HepG2 (cell line): ENCODE data around the gene NT5C2. TPM values are rescaled to one million over a fixed set of nuclear protein-coding genes. Genes with fewer than 3 reads are reported as not detected.

ENCODE experiments used
- ATAC-seq: fragments of 200-7000 bp; cut with Tn5 transposase; 3 replicates; pipeline ENCODE4 v1.9.1; 2020; ENCODE audit warnings: mild to moderate bottlenecking, moderate library complexity
- BruUV-seq: library from RNA; stranded (reverse); fragments of 400-500 nt; replicated peaks from 2 replicates; lab custom pipeline; 2021; lab: Mats Ljungman, UMichigan
- CTCF ChIA-PET: fragments of 300-600 bp; formaldehyde crosslinking; extraction: SDS; loops from one replicate; lab custom pipeline; 2021; ENCODE audit warnings: low total read pairs, inconsistent platforms, low intra/inter-chr PET ratio; lab: Yijun Ruan, JAX
- POLR2A ChIA-PET: fragments of 350-600 bp; sonication (Branson Sonifier 250); formaldehyde crosslinking; loops from one replicate; lab custom pipeline; 2020; ENCODE audit warnings: antibody characterized with exemption, inconsistent platforms; lab: Yijun Ruan, JAX
- DNase-seq: peaks from one replicate; pipeline ENCODE4 v3.0.0-alpha.2; 2015; ENCODE audit warnings: low spot score
- FAIRE-seq: peaks from 3 replicates; lab custom pipeline; 2011; peaks lifted over from hg19 to GRCh38; lab: Jason Lieb, UNC
- H2AFZ ChIP-seq: one replicate; pipeline ENCODE4 v1.6.1; 2011; ENCODE audit warnings: low read length, inconsistent platforms
- H3K27ac ChIP-seq: fragments of 300-600 bp; 3 replicates; pipeline ENCODE4 v1.8.0; 2011; ENCODE audit warnings: mixed run types, mild to moderate bottlenecking, mixed read lengths, low read length, inconsistent platforms; ENCODE audit not compliant: insufficient read depth; ENCODE audit errors: extremely low read length
- H3K27me3 ChIP-seq, 2 experiments: fragments of 200-600 bp in 1 of 2; 2 replicates in 1 of 2; 3 replicates in 1 of 2; pipeline versions ENCODE4 v1.6.0 to v1.8.0; 2011; ENCODE audit warnings: low read length in 2 of 2, mild to moderate bottlenecking in 2 of 2, moderate library complexity in 2 of 2, inconsistent platforms in 1 of 2; ENCODE audit not compliant: insufficient read depth in 2 of 2, control insufficient read depth in 1 of 2
- H3K36me3 ChIP-seq, 2 experiments: fragments of 200-600 bp in 1 of 2; replicated peaks in 1 of 2; 2 replicates in 1 of 2; 3 replicates in 1 of 2; pipeline versions ENCODE4 v1.5.1 to v1.8.0; 2011; ENCODE audit warnings: low read length in 2 of 2, inconsistent platforms in 1 of 2; ENCODE audit not compliant: insufficient read depth in 2 of 2, control insufficient read depth in 1 of 2
- H3K4me1 ChIP-seq: 2 replicates; pipeline ENCODE4 v1.5.1; 2012; ENCODE audit warnings: low read length, inconsistent platforms; ENCODE audit not compliant: insufficient read depth
- H3K4me2 ChIP-seq: 2 replicates; pipeline ENCODE4 v1.6.0; 2011; ENCODE audit warnings: low read depth, low read length, inconsistent platforms
- H3K4me3 ChIP-seq, 3 experiments: fragments of 200-600 bp in 1 of 3; sonication (generic), shearing (Covaris generic) in 1 of 3; replicated peaks in 1 of 3; 2 replicates each; pipeline ENCODE4 v1.5.1; 2011 to 2016; ENCODE audit warnings: low read length in 3 of 3, inconsistent platforms in 2 of 3, low read depth in 2 of 3, mild to moderate bottlenecking in 2 of 3, control low read depth in 1 of 3, mixed read lengths in 1 of 3; ENCODE audit not compliant: insufficient read depth in 1 of 3
- H3K79me2 ChIP-seq: one replicate; pipeline ENCODE4 v1.6.1; 2011; ENCODE audit warnings: low read length, inconsistent platforms; ENCODE audit not compliant: insufficient read depth
- H3K9ac ChIP-seq: 2 replicates; pipeline ENCODE4 v1.6.0; 2011; ENCODE audit warnings: mild to moderate bottlenecking, low read depth, low read length, inconsistent platforms; ENCODE audit not compliant: insufficient read depth
- H3K9me3 ChIP-seq: 2 replicates; pipeline ENCODE4 v1.5.1; 2012; ENCODE audit warnings: mild to moderate bottlenecking, low read length
- H4K20me1 ChIP-seq: 2 replicates; pipeline ENCODE4 v1.6.0; 2011; ENCODE audit warnings: inconsistent platforms, mild to moderate bottlenecking, low read length, moderate library complexity; ENCODE audit not compliant: insufficient read depth
- AGO2 ChIP-seq: fragments of 200-400 bp; formaldehyde crosslinking; optimal IDR thresholded peaks from 2 replicates; pipeline ENCODE3; 2017; ENCODE audit warnings: mild to moderate bottlenecking, low read depth, low read length, moderate library complexity
- ARNTL ChIP-seq: sonication (generic); formaldehyde crosslinking; IDR thresholded peaks from 2 replicates; pipeline ENCODE4 v1.4.0; 2020; ENCODE audit warnings: mild to moderate bottlenecking, missing genetic modification reagents
- GATA4 ChIP-seq: sonication (generic); IDR thresholded peaks from 2 replicates; pipeline ENCODE4 v1.6.1; 2016; ENCODE audit warnings: antibody characterized with exemption, low read depth, borderline replicate concordance
- NFIC ChIP-seq: IDR thresholded peaks from 2 replicates; pipeline ENCODE4 v1.6.1; 2012; ENCODE audit warnings: mild to moderate bottlenecking, low read length, inconsistent platforms
- NR3C1 ChIP-seq: sonication (generic); formaldehyde crosslinking; IDR thresholded peaks from 2 replicates; pipeline ENCODE4 v1.4.0; 2020; ENCODE audit warnings: missing genetic modification reagents
- PCBP2 ChIP-seq: fragments of 200-400 bp; formaldehyde crosslinking; optimal IDR thresholded peaks from 2 replicates; pipeline ENCODE3; 2018; ENCODE audit warnings: low read length, low read depth; ENCODE audit not compliant: poor library complexity, severe bottlenecking
- PHF20 ChIP-seq: sonication (generic); formaldehyde crosslinking; IDR thresholded peaks from 2 replicates; pipeline ENCODE4 v1.5.0; 2020; ENCODE audit warnings: mild to moderate bottlenecking, missing genetic modification reagents
- RARG ChIP-seq: sonication (generic); formaldehyde crosslinking; IDR thresholded peaks from 2 replicates; pipeline ENCODE4 v1.4.0; 2020; ENCODE audit warnings: low read depth, mild to moderate bottlenecking, missing genetic modification reagents
- ZNF562 ChIP-seq: sonication (generic); formaldehyde crosslinking; IDR thresholded peaks from 2 replicates; pipeline ENCODE4 v1.8.0; 2022; ENCODE audit warnings: missing genetic modification reagents, borderline replicate concordance
- WGBS: methylation state at CpG from one replicate; pipeline ENCODE4 v1.1.6; 2017; ENCODE audit warnings: low lambda C conversion rate; 5-methylcytosine and 5-hydroxymethylcytosine counted together
- in situ Hi-C: cut with HindIII; loops from 2 replicates; pipeline ENCODE4 v1.10.0; 2017; ENCODE audit warnings: low pct_unique_long_range_greater_than_20kb; ENCODE audit not compliant: extremely low pct_ligation_motif_present
- intact Hi-C: fragments of 100-400 bp; cut with micrococcal nuclease; formaldehyde crosslinking; loops from one replicate; pipeline ENCODE4 v1.10.0; 2022; ENCODE audit not compliant: unreplicated experiment
- polyA plus RNA-seq, 8 experiments: library from polyadenylated mRNA; depleted of rRNA in 3 of 8; stranded (reverse) in 7 of 8; unstranded in 1 of 8; fragments of >200 nt; fragmentation: Illumina TruSeq in 4 of 8; extraction: Trizol in 4 of 8; gene quantifications; 2 replicates each; pipeline versions ENCODE4 v1.2.1 to v1.2.3, GENCODE V29; 2011 to 2016; ENCODE audit warnings: low read depth in 4 of 8, missing spikeins in 1 of 8, mixed read lengths in 1 of 8; ENCODE audit not compliant: insufficient read depth in 1 of 8
- total RNA-seq, 5 experiments: library from RNA; depleted of rRNA; stranded (reverse); fragments of >200 nt; fragmentation: Illumina TruSeq; extraction: Trizol; gene quantifications; 2 replicates each; pipeline ENCODE4 v1.2.3, GENCODE V29; 2016; ENCODE audit warnings: low read depth in 1 of 5
- TF ChIP-seq, protein P1 (sequence below): sonication (generic); formaldehyde crosslinking; IDR thresholded peaks from 2 replicates; pipeline ENCODE4 v1.8.1; 2023; ENCODE audit warnings: missing genetic modification reagents, inconsistent platforms, borderline replicate concordance
- TF ChIP-seq, protein P2 (sequence below): sonication (generic); formaldehyde crosslinking; IDR thresholded peaks from 2 replicates; pipeline ENCODE4 v1.8.1; 2023; ENCODE audit warnings: mild to moderate bottlenecking, missing genetic modification reagents
- TF ChIP-seq, protein P3 (sequence below): IDR thresholded peaks from 2 replicates; pipeline ENCODE4 v1.6.1; 2016; ENCODE audit warnings: control low read depth
- TF ChIP-seq, protein P4 (sequence below): sonication (generic); formaldehyde crosslinking; IDR thresholded peaks from 2 replicates; pipeline ENCODE4 v1.5.1; 2020; ENCODE audit warnings: mild to moderate bottlenecking, missing genetic modification reagents
- TF ChIP-seq, protein P5 (sequence below): sonication (generic); formaldehyde crosslinking; IDR thresholded peaks from 2 replicates; pipeline ENCODE4 v1.4.0; 2020; ENCODE audit warnings: mild to moderate bottlenecking, missing genetic modification reagents

Gene NT5C2
- total and polyA plus RNA-seq, 2 of the 13 experiments (the other 11 are each of a cell fraction or from before 2014, with no cell fraction given): 40.6 to 55.2 TPM

DNA sequence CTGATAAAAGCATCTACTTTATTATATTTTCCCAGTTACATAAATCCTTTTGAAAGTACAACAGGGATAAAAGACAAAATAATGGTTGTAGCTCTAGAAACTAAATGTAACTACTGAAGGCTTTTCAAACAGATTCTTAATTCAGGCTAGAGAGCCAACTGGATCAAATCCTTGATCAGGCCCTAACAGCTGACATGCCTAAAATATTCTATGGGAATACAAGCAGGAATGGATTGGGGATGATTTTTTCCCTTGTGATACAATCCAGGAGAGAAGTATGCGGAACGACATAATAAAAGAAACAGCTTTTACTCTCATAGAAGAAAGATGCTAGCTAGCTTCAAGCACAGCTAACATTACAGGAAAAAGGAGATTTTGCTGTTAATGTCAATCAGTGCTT is 49.0 kb downstream of the NT5C2 start:
- Histone ChIP-seq H3K27ac (no peak overlapping the region), H3K9ac (no peak overlapping the region), H3K27me3 (no peaks in the 10 kb centered on the region), H3K4me2 (no peak overlapping the region), H2AFZ (no peak overlapping the region), H3K9me3 (no peaks in the 10 kb centered on the region), H3K36me3 (peaks cover 0 to 3% of the 10 kb centered on the region in 2 experiments; a peak in 3 of 5 replicates), H3K4me1 (peaks cover 47% of the 10 kb centered on the region), H4K20me1 (no peaks in the 10 kb centered on the region), H3K4me3 (no peak overlapping the region), H3K79me2 (peaks cover 59% of the 10 kb centered on the region)
- DNase-seq (no peak), ATAC-seq (no peak), FAIRE-seq (no peak)
- no TSS peak for BruUV-seq
- ChIA-PET POLR2A (no interaction called here), CTCF (no interaction called here)
- in situ Hi-C loops (no loop called here), intact Hi-C loops (no loop called here)
- 100% methylated on average over 2 of the region's 2 CpGs for WGBS
- TF ChIP-seq AGO2 (no peak), RARG (CRISPR knock-in tag) (no peak), ARNTL (CRISPR knock-in tag) (no peak), PHF20 (no peak), NR3C1 (CRISPR knock-in tag) (no peak), PCBP2 (no peak), NFIC (no peak), GATA4 (no peak), ZNF562 (CRISPR knock-in tag) (no peak)
- TF ChIP-seq, protein P1, sequence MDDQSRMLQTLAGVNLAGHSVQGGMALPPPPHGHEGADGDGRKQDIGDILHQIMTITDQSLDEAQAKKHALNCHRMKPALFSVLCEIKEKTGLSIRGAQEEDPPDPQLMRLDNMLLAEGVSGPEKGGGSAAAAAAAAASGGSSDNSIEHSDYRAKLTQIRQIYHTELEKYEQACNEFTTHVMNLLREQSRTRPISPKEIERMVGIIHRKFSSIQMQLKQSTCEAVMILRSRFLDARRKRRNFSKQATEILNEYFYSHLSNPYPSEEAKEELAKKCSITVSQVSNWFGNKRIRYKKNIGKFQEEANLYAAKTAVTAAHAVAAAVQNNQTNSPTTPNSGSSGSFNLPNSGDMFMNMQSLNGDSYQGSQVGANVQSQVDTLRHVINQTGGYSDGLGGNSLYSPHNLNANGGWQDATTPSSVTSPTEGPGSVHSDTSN: no peak
- TF ChIP-seq, protein P2, sequence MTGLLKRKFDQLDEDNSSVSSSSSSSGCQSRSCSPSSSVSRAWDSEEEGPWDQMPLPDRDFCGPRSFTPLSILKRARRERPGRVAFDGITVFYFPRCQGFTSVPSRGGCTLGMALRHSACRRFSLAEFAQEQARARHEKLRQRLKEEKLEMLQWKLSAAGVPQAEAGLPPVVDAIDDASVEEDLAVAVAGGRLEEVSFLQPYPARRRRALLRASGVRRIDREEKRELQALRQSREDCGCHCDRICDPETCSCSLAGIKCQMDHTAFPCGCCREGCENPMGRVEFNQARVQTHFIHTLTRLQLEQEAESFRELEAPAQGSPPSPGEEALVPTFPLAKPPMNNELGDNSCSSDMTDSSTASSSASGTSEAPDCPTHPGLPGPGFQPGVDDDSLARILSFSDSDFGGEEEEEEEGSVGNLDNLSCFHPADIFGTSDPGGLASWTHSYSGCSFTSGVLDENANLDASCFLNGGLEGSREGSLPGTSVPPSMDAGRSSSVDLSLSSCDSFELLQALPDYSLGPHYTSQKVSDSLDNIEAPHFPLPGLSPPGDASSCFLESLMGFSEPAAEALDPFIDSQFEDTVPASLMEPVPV (CRISPR knock-in tag): no peak
- TF ChIP-seq, protein P3, sequence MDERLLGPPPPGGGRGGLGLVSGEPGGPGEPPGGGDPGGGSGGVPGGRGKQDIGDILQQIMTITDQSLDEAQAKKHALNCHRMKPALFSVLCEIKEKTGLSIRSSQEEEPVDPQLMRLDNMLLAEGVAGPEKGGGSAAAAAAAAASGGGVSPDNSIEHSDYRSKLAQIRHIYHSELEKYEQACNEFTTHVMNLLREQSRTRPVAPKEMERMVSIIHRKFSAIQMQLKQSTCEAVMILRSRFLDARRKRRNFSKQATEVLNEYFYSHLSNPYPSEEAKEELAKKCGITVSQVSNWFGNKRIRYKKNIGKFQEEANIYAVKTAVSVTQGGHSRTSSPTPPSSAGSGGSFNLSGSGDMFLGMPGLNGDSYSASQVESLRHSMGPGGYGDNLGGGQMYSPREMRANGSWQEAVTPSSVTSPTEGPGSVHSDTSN (CRISPR knock-in tag): no peak
- TF ChIP-seq, protein P4, sequence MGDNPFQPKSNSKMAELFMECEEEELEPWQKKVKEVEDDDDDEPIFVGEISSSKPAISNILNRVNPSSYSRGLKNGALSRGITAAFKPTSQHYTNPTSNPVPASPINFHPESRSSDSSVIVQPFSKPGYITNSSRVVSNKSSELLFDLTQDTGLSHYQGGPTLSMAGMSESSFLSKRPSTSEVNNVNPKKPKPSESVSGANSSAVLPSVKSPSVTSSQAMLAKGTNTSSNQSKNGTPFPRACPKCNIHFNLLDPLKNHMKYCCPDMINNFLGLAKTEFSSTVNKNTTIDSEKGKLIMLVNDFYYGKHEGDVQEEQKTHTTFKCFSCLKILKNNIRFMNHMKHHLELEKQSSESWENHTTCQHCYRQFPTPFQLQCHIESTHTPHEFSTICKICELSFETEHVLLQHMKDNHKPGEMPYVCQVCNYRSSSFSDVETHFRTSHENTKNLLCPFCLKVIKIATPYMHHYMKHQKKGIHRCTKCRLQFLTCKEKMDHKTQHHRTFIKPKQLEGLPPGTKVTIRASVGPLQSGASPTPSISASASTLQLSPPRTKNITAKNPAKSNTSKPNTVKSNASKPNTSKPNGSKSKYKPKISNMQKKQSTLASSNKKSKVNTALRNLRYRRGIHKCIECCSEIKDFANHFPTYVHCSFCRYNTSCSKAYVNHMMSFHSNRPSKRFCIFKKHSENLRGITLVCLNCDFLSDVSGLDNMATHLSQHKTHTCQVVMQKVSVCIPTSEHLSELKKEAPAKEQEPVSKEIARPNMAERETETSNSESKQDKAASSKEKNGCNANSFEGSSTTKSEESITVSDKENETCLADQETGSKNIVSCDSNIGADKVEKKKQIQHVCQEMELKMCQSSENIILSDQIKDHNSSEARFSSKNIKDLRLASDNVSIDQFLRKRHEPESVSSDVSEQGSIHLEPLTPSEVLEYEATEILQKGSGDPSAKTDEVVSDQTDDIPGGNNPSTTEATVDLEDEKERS (CRISPR knock-in tag): no peak
- TF ChIP-seq, protein P5, sequence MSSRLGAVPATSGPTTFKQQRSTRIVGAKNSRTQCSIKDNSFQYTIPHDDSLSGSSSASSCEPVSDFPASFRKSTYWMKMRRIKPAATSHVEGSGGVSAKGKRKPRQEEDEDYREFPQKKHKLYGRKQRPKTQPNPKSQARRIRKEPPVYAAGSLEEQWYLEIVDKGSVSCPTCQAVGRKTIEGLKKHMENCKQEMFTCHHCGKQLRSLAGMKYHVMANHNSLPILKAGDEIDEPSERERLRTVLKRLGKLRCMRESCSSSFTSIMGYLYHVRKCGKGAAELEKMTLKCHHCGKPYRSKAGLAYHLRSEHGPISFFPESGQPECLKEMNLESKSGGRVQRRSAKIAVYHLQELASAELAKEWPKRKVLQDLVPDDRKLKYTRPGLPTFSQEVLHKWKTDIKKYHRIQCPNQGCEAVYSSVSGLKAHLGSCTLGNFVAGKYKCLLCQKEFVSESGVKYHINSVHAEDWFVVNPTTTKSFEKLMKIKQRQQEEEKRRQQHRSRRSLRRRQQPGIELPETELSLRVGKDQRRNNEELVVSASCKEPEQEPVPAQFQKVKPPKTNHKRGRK (CRISPR knock-in tag): no peak
